HCEC 1CT (cell line): ENCODE measurements around the gene NRP2.
A peak's percentile ranks its signal among the peaks of the same experiment; 100 is the strongest.

Source experiments
- DNase-seq: peaks from one replicate; pipeline ENCODE4 v3.0.0-alpha.2; 2017

The NRP2 gene

GRCh38 chr2:205816268-205816667 is 134.0 kb downstream of the NRP2 start:
- DNase-seq: no peak

DNA sequence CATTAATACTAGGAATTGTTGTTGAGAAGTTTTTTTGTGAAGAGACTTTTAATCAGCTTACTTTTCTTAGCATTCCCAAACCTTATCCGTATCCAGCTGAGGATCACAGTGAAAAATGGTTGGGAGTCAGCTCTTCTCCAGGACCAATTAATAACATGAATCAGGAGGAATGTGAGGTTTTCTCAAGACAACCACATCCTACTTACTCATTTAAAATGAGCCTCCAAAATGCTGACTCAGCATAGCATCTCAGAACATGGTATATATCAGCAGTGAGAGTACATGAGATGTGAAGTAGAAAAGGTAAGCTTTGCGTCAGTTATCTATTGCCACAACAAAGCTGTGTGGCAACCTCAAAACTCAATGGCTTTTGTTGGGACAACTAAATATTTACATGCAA is 140.3 kb downstream of the NRP2 start:
- peak; percentile 39 for DNase-seq

GRCh38 chr2:205827809-205828365 is 145.6 kb downstream of the NRP2 start:
- no peak for DNase-seq

DNA sequence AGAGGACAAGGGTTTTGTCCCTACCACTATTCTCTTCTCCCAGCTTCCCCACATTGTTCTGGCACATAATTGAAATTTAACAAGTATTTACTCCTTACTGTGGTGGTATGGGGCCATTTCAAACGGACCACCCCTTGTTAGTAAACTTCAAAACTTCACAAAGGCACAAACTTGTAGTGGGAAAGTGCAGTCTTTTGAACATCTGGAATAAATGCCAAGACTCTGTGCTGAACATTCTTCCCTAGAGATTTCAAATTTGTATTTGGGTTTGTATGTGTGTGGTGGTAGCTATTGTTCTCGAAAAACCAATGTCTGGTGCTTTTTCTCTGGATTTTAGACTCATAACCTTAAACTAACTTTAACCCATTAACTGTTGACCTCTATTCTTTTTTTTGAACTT is 151.6 kb downstream of the NRP2 start:
- no peak for DNase-seq

- DNase-seq: no peak
Measured at GRCh38 chr2:205834796-205835195, 152.5 kb downstream of the NRP2 start.

GRCh38 chr2:205835251-205835791 is 153.0 kb downstream of the NRP2 start:
- DNase-seq: no peak

DNA sequence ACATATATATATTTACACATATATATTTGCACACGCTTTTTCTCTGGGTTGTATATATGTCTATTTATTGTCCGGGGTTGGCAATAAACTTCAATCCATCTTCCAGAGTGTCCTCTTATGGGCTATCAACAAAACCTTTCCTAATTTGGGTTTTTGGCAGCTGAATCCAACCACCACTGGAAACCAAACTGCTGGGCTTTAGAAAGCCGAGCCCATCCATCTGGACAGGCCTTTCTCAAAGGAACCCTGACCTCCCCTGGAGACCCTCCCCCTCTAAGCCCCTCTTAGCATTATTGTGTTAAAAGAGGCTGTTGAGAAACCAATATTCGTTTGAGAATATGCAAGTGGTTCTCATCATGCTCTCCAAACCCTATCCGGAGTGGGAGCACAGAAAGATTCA is 153.6 kb downstream of the NRP2 start:
- DNase-seq: no peak

- DNase-seq: no peak
Measured at GRCh38 chr2:205836477-205837221, 154.3 kb downstream of the NRP2 start.

DNA sequence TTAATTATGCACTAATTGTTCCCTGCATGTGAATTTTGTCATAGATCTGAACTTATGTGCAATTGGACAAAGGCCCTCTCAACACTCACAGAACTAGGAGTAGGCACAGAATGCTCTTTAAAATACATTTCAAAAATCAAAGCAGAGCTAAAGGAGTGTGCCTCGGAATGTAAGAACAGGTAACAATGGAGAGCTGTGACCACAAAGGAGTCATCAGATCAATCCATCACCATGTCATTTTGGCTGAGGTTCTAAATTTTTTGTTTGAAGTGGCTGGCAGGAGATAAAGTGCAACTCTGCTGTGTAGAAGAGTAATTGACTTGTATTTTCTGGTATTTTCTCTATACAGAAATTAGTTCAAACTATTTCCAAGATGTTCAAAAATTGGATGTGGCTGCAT is 155.4 kb downstream of the NRP2 start:
- DNase-seq: no peak

GRCh38 chr2:205845446-205845845 is 163.1 kb downstream of the NRP2 start:
- DNase-seq: no peak
